ENCODE results near the gene PNMT. TPM values are rescaled to one million over a fixed set of nuclear protein-coding genes. Genes with fewer than 3 reads are reported as not detected.

PNMT gene
- total and polyA plus RNA-seq, 2 donors (not counting 1 experiment from before 2014, with no cell fraction given) = 0.13 to 0.76 TPM

- Histone ChIP-seq H3K27ac (ENCODE audit: low read length in 2 of 2) (no peak overlapping the region), H3K4me1 (ENCODE audit: control insufficient read depth in 2 of 2, insufficient read depth in 2 of 2, low read length in 2 of 2) (peaks cover 26 to 34% of the 10 kb centered on the region in 2 donors), H4K20me1 (ENCODE audit: control insufficient read depth, insufficient read depth, low read length, poor library complexity, severe bottlenecking) (no peaks in the 10 kb centered on the region), H2AFZ (ENCODE audit: insufficient read depth, low read depth, low read length, poor library complexity, severe bottlenecking) (peak overlapping the region; percentile 85), H3K9me3 (ENCODE audit: control extremely low read depth in 1 of 3, control insufficient read depth in 2 of 3, insufficient read depth in 1 of 3, low read length in 2 of 3) (peaks cover 0 to 2% (median 0%) of the 10 kb centered on the region in 3 donors), H3K9ac (ENCODE audit: low read length) (peak overlapping the region; percentile 67), H3K79me2 (ENCODE audit: control insufficient read depth, insufficient read depth, low read length) (peaks cover 3% of the 10 kb centered on the region), H3K36me3 (replicated peaks in 1 of 2; ENCODE audit: control extremely low read depth in 1 of 2, control insufficient read depth in 1 of 2, extremely low read depth in 1 of 2, insufficient read depth in 2 of 2, low read length in 1 of 2) (peaks cover 0 to 4% of the 10 kb centered on the region in 2 experiments), H3K4me3 (ENCODE audit: control extremely low read depth in 1 of 5, extremely low read depth in 1 of 5, insufficient read depth in 1 of 5, low read depth in 2 of 5, low read length in 4 of 5) (peak overlapping the region in 4 of 5 experiments; percentile 19 to 62 (median 53)), H3K27me3 (replicated peaks in 1 of 4; ENCODE audit: control extremely low read depth in 1 of 4, control insufficient read depth in 3 of 4, insufficient read depth in 4 of 4, low read length in 3 of 4) (peaks cover 0 to 37% (median 7%) of the 10 kb centered on the region in 4 experiments), H3K4me2 (replicated peaks; ENCODE audit: low read depth, low read length, poor library complexity, severe bottlenecking) (peak overlapping the region; percentile 98)
- 9% methylated on average over 43 of the region's 49 CpGs for WGBS (ENCODE audit: insufficient coverage)
- Mint-ChIP-seq H3K9me3 (ENCODE audit: insufficient read depth) (no peaks in the 10 kb centered on the region), H3K4me1 (peaks cover 23% of the 10 kb centered on the region), H3K27me3 (peaks cover 23% of the 10 kb centered on the region), H3K4me3 (peak overlapping the region; percentile 75), H3K27ac (no peak overlapping the region)
- TF ChIP-seq, protein P1, sequence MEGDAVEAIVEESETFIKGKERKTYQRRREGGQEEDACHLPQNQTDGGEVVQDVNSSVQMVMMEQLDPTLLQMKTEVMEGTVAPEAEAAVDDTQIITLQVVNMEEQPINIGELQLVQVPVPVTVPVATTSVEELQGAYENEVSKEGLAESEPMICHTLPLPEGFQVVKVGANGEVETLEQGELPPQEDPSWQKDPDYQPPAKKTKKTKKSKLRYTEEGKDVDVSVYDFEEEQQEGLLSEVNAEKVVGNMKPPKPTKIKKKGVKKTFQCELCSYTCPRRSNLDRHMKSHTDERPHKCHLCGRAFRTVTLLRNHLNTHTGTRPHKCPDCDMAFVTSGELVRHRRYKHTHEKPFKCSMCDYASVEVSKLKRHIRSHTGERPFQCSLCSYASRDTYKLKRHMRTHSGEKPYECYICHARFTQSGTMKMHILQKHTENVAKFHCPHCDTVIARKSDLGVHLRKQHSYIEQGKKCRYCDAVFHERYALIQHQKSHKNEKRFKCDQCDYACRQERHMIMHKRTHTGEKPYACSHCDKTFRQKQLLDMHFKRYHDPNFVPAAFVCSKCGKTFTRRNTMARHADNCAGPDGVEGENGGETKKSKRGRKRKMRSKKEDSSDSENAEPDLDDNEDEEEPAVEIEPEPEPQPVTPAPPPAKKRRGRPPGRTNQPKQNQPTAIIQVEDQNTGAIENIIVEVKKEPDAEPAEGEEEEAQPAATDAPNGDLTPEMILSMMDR (IDR thresholded peaks at IDR 0.05) = no peak
- no peak for TF ChIP-seq EZH2 (IDR thresholded peaks at IDR 0.05; ENCODE audit: borderline replicate concordance, insufficient read depth, low read depth, low read length, poor library complexity, severe bottlenecking)
- ChIA-PET CTCF (interaction anchor here (0.9 to 8.7 kb wide), 9 partner anchors 9 to 291 kb away, joined by 3 to 109 read pairs (median 5); no protein-coding TSS in a partner anchor), POLR2A (interaction anchor here (0.6 to 2.0 kb wide), 5 partner anchors 11 to 277 kb away, joined by 3 to 7 read pairs (median 5); no protein-coding TSS in a partner anchor)
- ATAC-seq (ENCODE audit: low read depth) (peak; percentile 24), DNase-seq (peak; percentile 52)
- intact Hi-C loops (cut with micrococcal nuclease) = loop anchor here (5.0 kb wide), 1 partner anchor 200 kb away; the partner anchor contains the start of gene ZPBP2
Measured at GRCh38 chr17:39667262-39667944, 850 bp upstream of the PNMT start.
